Measurements from ENCODE around the gene SVBP.

SVBP gene

DNA sequence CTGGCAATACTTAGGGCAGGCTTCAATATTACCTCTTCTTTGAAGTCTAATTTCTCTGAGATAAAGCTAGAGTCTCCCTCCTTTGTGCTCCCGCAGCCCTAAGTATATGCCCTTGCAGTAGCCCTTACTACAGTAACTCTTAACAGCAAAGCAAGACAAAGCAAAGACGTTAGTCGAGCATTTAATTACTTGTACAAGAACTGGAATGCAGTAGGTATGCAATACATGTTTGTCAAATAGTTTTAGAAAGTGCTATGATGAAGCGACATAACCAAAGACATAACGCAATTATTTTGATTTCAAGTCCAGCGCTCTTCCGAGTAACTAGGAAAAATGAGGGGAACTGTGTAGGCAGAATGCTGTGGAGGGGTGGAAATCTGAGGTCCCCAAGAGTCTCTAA is 51.9 kb downstream of the SVBP start:
- DNase-seq (ENCODE audit: low spot score) = no peak

- DNase-seq (ENCODE audit: low spot score) = no peak
These were observed 54.9 kb downstream of the SVBP start for GRCh38 chr1:42762269-42762668.

DNA sequence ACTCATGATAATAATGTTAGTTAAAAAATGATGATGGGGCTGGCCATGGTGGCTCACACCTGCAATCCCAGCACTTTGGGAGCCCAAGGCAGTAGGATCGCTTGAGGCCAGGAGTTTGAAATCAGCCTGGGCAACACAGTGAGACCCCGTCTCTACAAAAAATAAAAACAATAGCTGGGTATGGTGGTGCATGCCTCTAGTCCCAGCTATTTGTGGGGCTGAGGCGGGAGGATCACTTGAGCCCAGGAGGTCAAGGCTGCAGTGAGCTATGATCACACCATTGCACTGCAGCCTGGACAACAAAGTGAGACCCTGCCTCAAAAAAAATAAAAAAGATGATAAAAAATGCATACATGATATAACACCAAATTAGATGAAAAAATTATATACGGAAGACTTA is 55.6 kb downstream of the SVBP start:
- no peak for DNase-seq (ENCODE audit: low spot score)

DNA sequence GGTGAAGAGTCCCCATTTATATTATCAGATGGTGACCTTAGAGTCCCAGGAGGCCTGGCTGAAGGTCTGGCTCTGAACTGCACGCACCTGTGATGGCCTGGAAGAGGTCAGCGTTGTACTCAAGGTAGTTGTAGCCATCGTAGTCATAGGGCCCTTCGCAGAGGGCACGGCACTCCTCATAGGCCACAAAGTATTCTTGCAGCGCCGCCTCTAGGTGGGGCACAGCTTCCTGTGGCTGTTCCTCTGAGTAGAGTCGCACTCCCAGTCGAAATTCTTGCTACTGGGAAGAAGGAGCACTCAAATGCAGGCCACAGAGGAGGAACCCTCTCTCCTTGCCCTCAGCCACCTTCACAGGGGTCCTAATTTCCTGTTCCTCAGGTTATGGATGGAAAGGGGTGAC is 58.1 kb downstream of the SVBP start:
- DNase-seq (ENCODE audit: low spot score) = no peak

- no peak for DNase-seq (ENCODE audit: low spot score)
These were observed 58.6 kb downstream of the SVBP start for GRCh38 chr1:42758641-42759040.

GRCh38 chr1:42757892-42758275 is 59.3 kb downstream of the SVBP start:
- no peak for DNase-seq (ENCODE audit: low spot score)

All from HuH-7.5 (cell line).